ENCODE data around the gene LRRC49.

DNA sequence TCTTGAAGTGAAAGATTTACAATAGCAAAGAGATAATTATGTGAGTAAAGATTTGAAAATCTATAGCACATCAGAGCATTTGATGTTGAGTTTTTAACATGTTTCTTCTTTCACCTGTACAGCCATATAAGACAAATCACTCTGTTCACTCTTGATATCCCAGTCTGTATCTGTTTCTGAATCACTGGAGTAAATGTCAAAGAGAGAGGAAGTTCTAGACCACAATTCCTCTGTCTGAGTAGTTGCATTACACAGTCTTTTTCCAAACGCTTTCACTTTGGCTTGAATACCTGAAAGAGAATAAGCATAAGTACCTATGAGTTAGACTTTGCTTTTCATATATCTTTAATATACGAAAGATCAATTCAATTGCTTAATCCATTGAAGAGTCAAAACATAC is 10.3 kb upstream of the LRRC49 start:
- TF ChIP-seq, protein P1, sequence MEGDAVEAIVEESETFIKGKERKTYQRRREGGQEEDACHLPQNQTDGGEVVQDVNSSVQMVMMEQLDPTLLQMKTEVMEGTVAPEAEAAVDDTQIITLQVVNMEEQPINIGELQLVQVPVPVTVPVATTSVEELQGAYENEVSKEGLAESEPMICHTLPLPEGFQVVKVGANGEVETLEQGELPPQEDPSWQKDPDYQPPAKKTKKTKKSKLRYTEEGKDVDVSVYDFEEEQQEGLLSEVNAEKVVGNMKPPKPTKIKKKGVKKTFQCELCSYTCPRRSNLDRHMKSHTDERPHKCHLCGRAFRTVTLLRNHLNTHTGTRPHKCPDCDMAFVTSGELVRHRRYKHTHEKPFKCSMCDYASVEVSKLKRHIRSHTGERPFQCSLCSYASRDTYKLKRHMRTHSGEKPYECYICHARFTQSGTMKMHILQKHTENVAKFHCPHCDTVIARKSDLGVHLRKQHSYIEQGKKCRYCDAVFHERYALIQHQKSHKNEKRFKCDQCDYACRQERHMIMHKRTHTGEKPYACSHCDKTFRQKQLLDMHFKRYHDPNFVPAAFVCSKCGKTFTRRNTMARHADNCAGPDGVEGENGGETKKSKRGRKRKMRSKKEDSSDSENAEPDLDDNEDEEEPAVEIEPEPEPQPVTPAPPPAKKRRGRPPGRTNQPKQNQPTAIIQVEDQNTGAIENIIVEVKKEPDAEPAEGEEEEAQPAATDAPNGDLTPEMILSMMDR (conservative IDR thresholded peaks at IDR 0.05 in 1 of 2, IDR thresholded peaks at IDR 0.05 in 1 of 2; ENCODE audit: extremely low read depth in 1 of 2, insufficient read depth in 1 of 2, low read depth in 1 of 2, low read length in 2 of 2) = no peak
- TF ChIP-seq EZH2 (IDR thresholded peaks at IDR 0.05; ENCODE audit: borderline replicate concordance, low read length) = no peak
